ENCODE measurements around the gene CCL22.

The CCL22 gene

GRCh38 chr16:57366544-57367040 lies 8.0 kb downstream of the CCL22 start:
- TF ChIP-seq REST (IDR thresholded peaks at IDR 0.05; ENCODE audit: insufficient replicate concordance, low read depth), result no peak
- no peak for TF ChIP-seq GABPA (IDR thresholded peaks at IDR 0.05; ENCODE audit: low read depth)
- TF ChIP-seq SPI1 (IDR thresholded peaks at IDR 0.05; ENCODE audit: borderline replicate concordance, low read depth), result no peak
- TF ChIP-seq POLR2AphosphoS5 (IDR thresholded peaks at IDR 0.05; ENCODE audit: low read depth), result no peak
- H3K27ac ChIP-seq (replicated peaks), result no peak overlapping the region
- no peak for DNase-seq (ENCODE audit: low read depth in 1 of 2, low spot score in 1 of 2)
- peaks cover 3% of the 10 kb centered on the region for H3K27me3 ChIP-seq (ENCODE audit: insufficient read depth, poor library complexity, severe bottlenecking)
- no peak overlapping the region for H3K4me3 ChIP-seq (replicated peaks; ENCODE audit: insufficient read depth, low read length)

GRCh38 chr16:57367116-57367752 lies 8.7 kb downstream of the CCL22 start:
- no peak for DNase-seq (ENCODE audit: low read depth in 1 of 2, low spot score in 1 of 2)
- H3K4me3 ChIP-seq (replicated peaks; ENCODE audit: insufficient read depth, low read length), result no peak overlapping the region
- peaks cover 3% of the 10 kb centered on the region for H3K27me3 ChIP-seq (ENCODE audit: insufficient read depth, poor library complexity, severe bottlenecking)
- no peak for TF ChIP-seq POLR2AphosphoS5 (IDR thresholded peaks at IDR 0.05; ENCODE audit: low read depth)
- H3K27ac ChIP-seq (replicated peaks), result no peak overlapping the region

GRCh38 chr16:57371494-57372371 lies 13.2 kb downstream of the CCL22 start:
- no peak overlapping the region for H3K27ac ChIP-seq (replicated peaks)
- H3K27me3 ChIP-seq (ENCODE audit: insufficient read depth, poor library complexity, severe bottlenecking), result peaks cover 4% of the 10 kb centered on the region
- no peak overlapping the region for H3K4me3 ChIP-seq (replicated peaks; ENCODE audit: insufficient read depth, low read length)
- TF ChIP-seq SPI1 (IDR thresholded peaks at IDR 0.05; ENCODE audit: borderline replicate concordance, low read depth), result no peak
- TF ChIP-seq CTCF (IDR thresholded peaks at IDR 0.05; ENCODE audit: insufficient read depth, low read length), result no peak
- no peak for TF ChIP-seq REST (IDR thresholded peaks at IDR 0.05; ENCODE audit: insufficient replicate concordance, low read depth)
- no peak for TF ChIP-seq GABPA (IDR thresholded peaks at IDR 0.05; ENCODE audit: low read depth)
- TF ChIP-seq POLR2AphosphoS5 (IDR thresholded peaks at IDR 0.05; ENCODE audit: low read depth), result no peak
- DNase-seq (ENCODE audit: low read depth in 1 of 2, low spot score in 1 of 2), result no peak

GRCh38 chr16:57372372-57373116 lies 14.0 kb downstream of the CCL22 start, which contains the start of gene CX3CL1:
Gene CX3CL1 (plus strand): TSS chr16:57372490. CDS start chr16:57372569, 79 bp downstream.
- DNase-seq (ENCODE audit: low read depth in 1 of 2, low spot score in 1 of 2), result no peak
- no peak within 1 kb of the TSS for H3K4me3 ChIP-seq (replicated peaks; ENCODE audit: insufficient read depth, low read length)
- TF ChIP-seq REST (IDR thresholded peaks at IDR 0.05; ENCODE audit: insufficient replicate concordance, low read depth) (no peak), CTCF (IDR thresholded peaks at IDR 0.05; ENCODE audit: insufficient read depth, low read length) (no peak), SPI1 (IDR thresholded peaks at IDR 0.05; ENCODE audit: borderline replicate concordance, low read depth) (no peak), GABPA (IDR thresholded peaks at IDR 0.05; ENCODE audit: low read depth) (no peak), POLR2AphosphoS5 (IDR thresholded peaks at IDR 0.05; ENCODE audit: low read depth) (no peak)
- peaks cover 6% of the 10 kb centered on the region for H3K27me3 ChIP-seq (ENCODE audit: insufficient read depth, poor library complexity, severe bottlenecking)
- H3K27ac ChIP-seq (replicated peaks), result no peak within 1 kb of the TSS
